GM23338 (cell line): Measurements from ENCODE around the gene PPP1R9B. TPM values are rescaled to one million over a fixed set of nuclear protein-coding genes. Genes with fewer than 3 reads are reported as not detected.

Experiments used
- ATAC-seq: fragments of 200-7000 bp; cut with Tn5 transposase; 3 replicates; pipeline ENCODE4 v1.9.1; 2020
- DNase-seq: peaks from one replicate; pipeline ENCODE4 v3.0.0-alpha.2; 2015; ENCODE audit warnings: low spot score
- H2AFZ ChIP-seq: fragments of 200-600 bp; sonication (generic); 2 replicates; pipeline ENCODE4 v1.8.0; 2016; ENCODE audit warnings: antibody characterized with exemption, mild to moderate bottlenecking, moderate library complexity
- H3F3A ChIP-seq: fragments of 200-600 bp; sonication (generic); replicated peaks from 2 replicates; pipeline ENCODE4 v1.8.0; 2017; ENCODE audit warnings: antibody characterized with exemption, mixed run types, low read depth
- H3K27ac ChIP-seq: fragments of 200-600 bp; sonication (generic); 2 replicates; pipeline ENCODE4 v1.6.1; 2016; ENCODE audit warnings: low read depth
- H3K27me3 ChIP-seq: fragments of 200-600 bp; sonication (generic); 2 replicates; pipeline ENCODE4 v1.8.0; 2016; ENCODE audit warnings: mild to moderate bottlenecking, mixed run types, moderate library complexity; ENCODE audit not compliant: insufficient read depth
- H3K36me3 ChIP-seq: fragments of 200-600 bp; sonication (generic); 2 replicates; pipeline ENCODE4 v1.8.0; 2016; ENCODE audit warnings: mild to moderate bottlenecking; ENCODE audit not compliant: insufficient read depth
- H3K4me1 ChIP-seq: fragments of 200-600 bp; sonication (generic); 2 replicates; pipeline ENCODE4 v1.8.0; 2016; ENCODE audit warnings: mild to moderate bottlenecking, moderate library complexity; ENCODE audit not compliant: insufficient read depth
- H3K4me2 ChIP-seq: fragments of 200-600 bp; sonication (generic); 2 replicates; pipeline ENCODE4 v1.7.1; 2017; ENCODE audit warnings: mixed run types
- H3K4me3 ChIP-seq: fragments of 200-600 bp; sonication (generic); 2 replicates; pipeline ENCODE4 v1.6.1; 2016; ENCODE audit warnings: mixed run types
- H3K79me2 ChIP-seq: fragments of 200-600 bp; sonication (generic); replicated peaks from 2 replicates; pipeline ENCODE4 v1.8.0; 2017; ENCODE audit warnings: mild to moderate bottlenecking; ENCODE audit not compliant: insufficient read depth
- H3K9me2 ChIP-seq: fragments of 200-600 bp; sonication (generic); 2 replicates; pipeline ENCODE4 v1.8.0; 2017; ENCODE audit not compliant: insufficient read depth
- H4K20me1 ChIP-seq: fragments of 200-600 bp; sonication (generic); replicated peaks from 2 replicates; pipeline ENCODE4 v1.8.0; 2017; ENCODE audit warnings: mild to moderate bottlenecking; ENCODE audit not compliant: insufficient read depth
- H3K27ac Mint-ChIP-seq: 2 replicates; pipeline ENCODE4 v1.8.0; 2020; ENCODE audit warnings: inconsistent platforms, mild to moderate bottlenecking, moderate library complexity, mixed read lengths
- H3K27me3 Mint-ChIP-seq: 3 replicates; pipeline ENCODE4 v1.8.0; 2022; ENCODE audit warnings: low read depth, mild to moderate bottlenecking, moderate library complexity, mixed read lengths, inconsistent platforms; ENCODE audit not compliant: insufficient read depth, poor library complexity
- H3K36me3 Mint-ChIP-seq: 3 replicates; pipeline ENCODE4 v1.8.0; 2021; ENCODE audit warnings: low read depth, mild to moderate bottlenecking, inconsistent platforms, moderate library complexity, mixed read lengths
- H3K4me1 Mint-ChIP-seq: 3 replicates; pipeline ENCODE4 v1.8.0; 2020; ENCODE audit warnings: mild to moderate bottlenecking, inconsistent platforms, mixed read lengths
- H3K4me3 Mint-ChIP-seq: 3 replicates; pipeline ENCODE4 v1.8.0; 2021; ENCODE audit warnings: moderate library complexity, mild to moderate bottlenecking, inconsistent platforms, mixed read lengths
- H3K9me3 Mint-ChIP-seq: 3 replicates; pipeline ENCODE4 v1.8.0; 2020; ENCODE audit warnings: moderate library complexity, mild to moderate bottlenecking, inconsistent platforms, mixed read lengths
- CREB1 ChIP-seq: fragments of 250-450 bp; sonication (Bioruptor Pico); IDR thresholded peaks from 2 replicates; pipeline ENCODE4 v1.5.0; 2020; ENCODE audit warnings: low read depth, mild to moderate bottlenecking, moderate library complexity
- CTCF ChIP-seq, 2 experiments: fragments of 200-600 bp in 1 of 2; sonication (generic) in 1 of 2; conservative IDR thresholded peaks; 2 replicates each; pipeline versions ENCODE4 v1.5.1 to v1.6.1; 2016 to 2017; ENCODE audit warnings: antibody characterized with exemption in 2 of 2, low read depth in 2 of 2, mild to moderate bottlenecking in 2 of 2, moderate library complexity in 1 of 2
- ETS1 ChIP-seq: IDR thresholded peaks from 2 replicates; pipeline ENCODE4 v1.6.1; 2016; ENCODE audit warnings: antibody characterized with exemption
- EZH2 ChIP-seq: fragments of 200-600 bp; sonication (generic); IDR thresholded peaks from one replicate; pipeline ENCODE4 v1.8.0; 2017; ENCODE audit warnings: antibody characterized with exemption, mild to moderate bottlenecking, low read depth; ENCODE audit not compliant: unreplicated experiment
- EZH2phosphoT487 ChIP-seq: fragments of 200-600 bp; sonication (generic); IDR thresholded peaks from one replicate; pipeline ENCODE4 v1.8.1; 2018; ENCODE audit warnings: antibody characterized with exemption; ENCODE audit not compliant: unreplicated experiment
- JUNB ChIP-seq: IDR thresholded peaks from one replicate; pipeline ENCODE4 v1.6.1; 2016; ENCODE audit warnings: antibody characterized with exemption; ENCODE audit not compliant: unreplicated experiment
- NANOG ChIP-seq: IDR thresholded peaks from 2 replicates; pipeline ENCODE4 v1.6.1; 2016; ENCODE audit warnings: antibody characterized with exemption, borderline replicate concordance
- POLR2AphosphoS5 ChIP-seq: IDR thresholded peaks from 2 replicates; pipeline ENCODE4 v1.6.1; 2016; ENCODE audit warnings: antibody characterized with exemption, low read depth
- REST ChIP-seq: IDR thresholded peaks from one replicate; pipeline ENCODE4 v1.6.1; 2018; ENCODE audit warnings: antibody characterized with exemption; ENCODE audit not compliant: unreplicated experiment
- STAT1 ChIP-seq: IDR thresholded peaks from one replicate; pipeline ENCODE4 v1.6.1; 2016; ENCODE audit warnings: antibody characterized with exemption; ENCODE audit not compliant: unreplicated experiment
- ZNF114 ChIP-seq: fragments of 250-450 bp; sonication (Bioruptor Pico); IDR thresholded peaks from 2 replicates; pipeline ENCODE4 v1.5.0; 2020; ENCODE audit warnings: mild to moderate bottlenecking, moderate library complexity
- ZNF331 ChIP-seq: fragments of 250-450 bp; sonication (Bioruptor Pico); IDR thresholded peaks from 2 replicates; pipeline ENCODE4 v1.5.0; 2020; ENCODE audit warnings: low read depth, mild to moderate bottlenecking, moderate library complexity
- polyA plus RNA-seq: library from polyadenylated mRNA; unstranded; fragments of >200 nt; fragmentation: Nextera tagmentation; extraction: Ambion mirVana; gene quantifications from 2 replicates; pipeline ENCODE4 v1.2.1, GENCODE V29; 2016
- total RNA-seq: library from RNA; depleted of rRNA; stranded (reverse); fragments of >200 nt; shearing (Covaris generic); gene quantifications from 2 replicates; pipeline ENCODE4 v1.2.3, GENCODE V29; 2014

The PPP1R9B gene
- total and polyA plus RNA-seq, 2 experiments from 2014 or later, result 2.1 to 10.5 TPM

- Histone ChIP-seq H3K27ac (no peak overlapping the region), H3K4me1 (peaks cover 14% of the 10 kb centered on the region), H3K4me2 (peak overlapping the region; percentile 81), H3K4me3 (peak overlapping the region; percentile 49; the same call in 1 of the 2 replicates), H3K27me3 (no peaks in the 10 kb centered on the region), H2AFZ (peak overlapping the region; percentile 99), H3K36me3 (no peaks in the 10 kb centered on the region), H3F3A (0 out of 2 replicates have a peak, but pooled peaks cover 8% of the 10 kb centered on the region), H3K79me2 (no peaks in the 10 kb centered on the region), H3K9me2 (no peaks in the 10 kb centered on the region), H4K20me1 (no peaks in the 10 kb centered on the region)
- Mint-ChIP-seq H3K4me3 (no peak overlapping the region), H3K4me1 (peaks cover 29% of the 10 kb centered on the region), H3K27ac (no peak overlapping the region), H3K9me3 (no peaks in the 10 kb centered on the region), H3K27me3 (peaks cover 17% of the 10 kb centered on the region), H3K36me3 (no peaks in the 10 kb centered on the region; the same call in 2 of the 3 replicates)
- TF ChIP-seq NANOG, result no peak
- no peak for TF ChIP-seq STAT1
- TF ChIP-seq EZH2, result no peak
- no peak for TF ChIP-seq ZNF331 (CRISPR knock-in tag)
- TF ChIP-seq CREB1, result no peak
- no peak for TF ChIP-seq CTCF (conservative IDR thresholded peaks at IDR 0.05; ENCODE audit: low read depth in 2 of 2)
- no peak for TF ChIP-seq ETS1
- TF ChIP-seq JUNB, result no peak
- TF ChIP-seq ZNF114 (CRISPR knock-in tag), result no peak
- no peak for TF ChIP-seq POLR2AphosphoS5
- no peak for TF ChIP-seq REST
- no peak for TF ChIP-seq EZH2phosphoT487
- DNase-seq (no peak), ATAC-seq (no peak)
Observed at GRCh38 chr17:50177476-50177875, 27.0 kb upstream of the PPP1R9B start.
